ENCODE measurements around the gene TPSAB1.

- TF ChIP-seq POLR2A (IDR thresholded peaks at IDR 0.05), result no peak
- TF ChIP-seq CTCF (IDR thresholded peaks at IDR 0.05), result no peak
- no peak for TF ChIP-seq EP300 (IDR thresholded peaks at IDR 0.05)
Observed at GRCh38 chr16:1208239-1208830, 32.2 kb upstream of the TPSAB1 start.
